ENCODE data around the gene FAM118A.
"Not testable (repeated sequence)": the region's sequence is repeated elsewhere in the genome, so short reads cannot be mapped to it uniquely, and the experiment has no call there.

The FAM118A gene

GRCh38 chr22:45309422-45310227 lies at the start of gene FAM118A:
TSS of gene FAM118A (plus strand) at chr22:45309934. CDS start at chr22:45322380, 12,446 bp downstream.
- DNase-seq = peak; percentile 86 to 98 (median 96)

- DNase-seq = not testable (repeated sequence)
Measured at GRCh38 chr22:45260395-45260759, 49.4 kb upstream of the FAM118A start.

- no peak for DNase-seq
Measured at GRCh38 chr22:45261407-45262088, 48.2 kb upstream of the FAM118A start.

GRCh38 chr22:45262195-45262930 lies 47.4 kb upstream of the FAM118A start:
- no peak for DNase-seq

- DNase-seq = no peak
Measured at GRCh38 chr22:45262931-45263462, 46.7 kb upstream of the FAM118A start.

- no peak for DNase-seq
Measured at GRCh38 chr22:45263463-45264269, 46.1 kb upstream of the FAM118A start.

GRCh38 chr22:45265535-45265934 lies 44.2 kb upstream of the FAM118A start:
- no peak for DNase-seq

GRCh38 chr22:45268167-45268957 lies 41.4 kb upstream of the FAM118A start:
- peak in 3 of 6 experiments; percentile 19 to 37 (median 27) for DNase-seq

GRCh38 chr22:45268958-45269844 lies 40.5 kb upstream of the FAM118A start:
- DNase-seq = peak; percentile 62 to 94 (median 85)

- DNase-seq = no peak
Measured at GRCh38 chr22:45270095-45271020, 39.4 kb upstream of the FAM118A start.

GRCh38 chr22:45271667-45272201 lies 38.0 kb upstream of the FAM118A start:
- no peak for DNase-seq

- no peak for DNase-seq
Measured at GRCh38 chr22:45272498-45272897, 37.2 kb upstream of the FAM118A start.

- no peak for DNase-seq
Measured at GRCh38 chr22:45273452-45274075, 36.2 kb upstream of the FAM118A start.

GRCh38 chr22:45276507-45277105 lies 33.1 kb upstream of the FAM118A start:
- DNase-seq = no peak

GRCh38 chr22:45277720-45278119 lies 32.0 kb upstream of the FAM118A start:
- DNase-seq = not testable (repeated sequence)

GRCh38 chr22:45278125-45278524 lies 31.6 kb upstream of the FAM118A start:
- DNase-seq = no peak

- DNase-seq = no peak
Measured at GRCh38 chr22:45280587-45280980, 29.1 kb upstream of the FAM118A start.

- no peak for DNase-seq
Measured at GRCh38 chr22:45281010-45281409, 28.7 kb upstream of the FAM118A start.

Data from stimulated activated naive CD4-positive, alpha-beta T cell (primary cell).